SK-N-SH (cell line): ENCODE measurements around the gene FAM162A. TPM values are rescaled to one million over a fixed set of nuclear protein-coding genes. Genes with fewer than 3 reads are reported as not detected.

Source experiments
- CTCF ChIA-PET: fragments of 300-600, 350-600 bp; formaldehyde crosslinking; extraction: SDS; loops from one replicate; lab custom pipeline; 2021; lab: Yijun Ruan, JAX
- POLR2A ChIA-PET: fragments of 350-600 bp; sonication (Branson Sonifier 250); formaldehyde crosslinking; extraction: SDS; loops from one replicate; lab custom pipeline; 2020; ENCODE audit warnings: antibody characterized with exemption, inconsistent platforms; lab: Yijun Ruan, JAX
- DNase-seq: peaks from one replicate; pipeline ENCODE4 v3.0.0; 2012
- H2AFZ ChIP-seq: fragments of 200-600 bp; sonication (generic); 2 replicates; pipeline ENCODE4 v1.8.1; 2016; ENCODE audit warnings: antibody characterized with exemption, mild to moderate bottlenecking, low read depth
- H3F3A ChIP-seq: fragments of 200-600 bp; sonication (generic); replicated peaks from 2 replicates; pipeline ENCODE3; 2016; ENCODE audit warnings: antibody characterized with exemption, mild to moderate bottlenecking; ENCODE audit not compliant: insufficient read depth
- H3K27ac ChIP-seq, 2 experiments: fragments of 200-500 bp in 1 of 2; fragments of 200-600 bp in 1 of 2; sonication (Bioruptor generic) in 1 of 2; sonication (generic), shearing (Covaris generic) in 1 of 2; 2 replicates each; pipeline versions ENCODE4 v1.5.1 to v1.6.1; 2014 to 2016; ENCODE audit warnings: low read depth in 2 of 2, inconsistent platforms in 1 of 2, low read length in 1 of 2, mild to moderate bottlenecking in 1 of 2, mixed read lengths in 1 of 2
- H3K27me3 ChIP-seq: fragments of 200-600 bp; sonication (generic), shearing (Covaris generic); 2 replicates; pipeline ENCODE4 v1.6.1; 2016; ENCODE audit warnings: mixed run types; ENCODE audit not compliant: insufficient read depth
- H3K36me3 ChIP-seq, 2 experiments: fragments of 200-500 bp in 1 of 2; fragments of 200-600 bp in 1 of 2; sonication (Bioruptor generic) in 1 of 2; sonication (generic) in 1 of 2; replicated peaks in 1 of 2; 2 replicates each; pipeline versions ENCODE3 to v1.5.1; 2014 to 2016; ENCODE audit warnings: low read length in 1 of 2, mild to moderate bottlenecking in 1 of 2; ENCODE audit not compliant: insufficient read depth in 2 of 2, control insufficient read depth in 1 of 2
- H3K4me1 ChIP-seq, 2 experiments: fragments of 200-500 bp in 1 of 2; fragments of 200-600 bp in 1 of 2; sonication (Bioruptor generic) in 1 of 2; sonication (generic), shearing (Covaris generic) in 1 of 2; 2 replicates each; pipeline versions ENCODE4 v1.5.1 to v1.6.1; 2014 to 2016; ENCODE audit warnings: low read depth in 1 of 2, low read length in 1 of 2, mixed run types in 1 of 2; ENCODE audit not compliant: insufficient read depth in 2 of 2, control insufficient read depth in 1 of 2
- H3K4me2 ChIP-seq: fragments of 200-600 bp; sonication (generic), shearing (Covaris generic); 2 replicates; pipeline ENCODE4 v1.6.1; 2017; ENCODE audit warnings: mixed run types
- H3K4me3 ChIP-seq, 2 experiments: fragments of 200-500 bp in 1 of 2; fragments of 200-600 bp in 1 of 2; sonication (Bioruptor generic) in 1 of 2; sonication (generic), shearing (Covaris generic) in 1 of 2; 2 replicates each; pipeline versions ENCODE4 v1.5.1 to v1.8.1; 2014 to 2016; ENCODE audit warnings: low read depth in 2 of 2, inconsistent platforms in 1 of 2, low read length in 1 of 2, mild to moderate bottlenecking in 1 of 2, mixed read lengths in 1 of 2, moderate library complexity in 1 of 2
- H3K79me2 ChIP-seq: fragments of 200-600 bp; sonication (generic); 2 replicates; pipeline ENCODE4 v1.8.1; 2017; ENCODE audit warnings: mild to moderate bottlenecking; ENCODE audit not compliant: insufficient read depth
- H3K9ac ChIP-seq: fragments of 200-600 bp; sonication (generic); 2 replicates; pipeline ENCODE4 v1.6.1; 2017; ENCODE audit warnings: mixed run types
- H3K9me2 ChIP-seq: fragments of 200-600 bp; sonication (generic); 2 replicates; pipeline ENCODE4 v1.6.1; 2017; ENCODE audit warnings: mixed run types
- H3K9me3 ChIP-seq: fragments of 200-600 bp; sonication (generic); 2 replicates; pipeline ENCODE4 v1.6.1; 2017; ENCODE audit warnings: mixed run types, mild to moderate bottlenecking, moderate library complexity
- H4K20me1 ChIP-seq: fragments of 200-600 bp; sonication (generic); 2 replicates; pipeline ENCODE4 v1.6.1; 2017; ENCODE audit warnings: mild to moderate bottlenecking, mixed run types; ENCODE audit not compliant: insufficient read depth
- EZH2phosphoT487 ChIP-seq: fragments of 200-600 bp; sonication (generic); IDR thresholded peaks from 2 replicates; pipeline ENCODE4 v1.6.1; 2017; ENCODE audit warnings: low read depth, mixed run types, mild to moderate bottlenecking, antibody characterized with exemption, moderate library complexity, borderline replicate concordance
- FOXM1 ChIP-seq: IDR thresholded peaks from 2 replicates; pipeline ENCODE4 v1.4.0; 2012; ENCODE audit warnings: low read depth, mild to moderate bottlenecking
- RAD21 ChIP-seq: IDR thresholded peaks from 2 replicates; pipeline ENCODE4 v1.6.1; 2012; ENCODE audit warnings: mild to moderate bottlenecking, low read length
- SIN3A ChIP-seq: IDR thresholded peaks from 2 replicates; pipeline ENCODE4 v1.6.1; 2012; ENCODE audit warnings: low read depth, mild to moderate bottlenecking, low read length, moderate library complexity, borderline replicate concordance
- TCF12 ChIP-seq: IDR thresholded peaks from 2 replicates; pipeline ENCODE4 v1.4.0; 2012
- WGBS: methylation state at CpG from one replicate; pipeline ENCODE4 v1.1.6; 2017; ENCODE audit warnings: low lambda C conversion rate; 5-methylcytosine and 5-hydroxymethylcytosine counted together
- polyA plus RNA-seq, 3 experiments: library from polyadenylated mRNA; depleted of rRNA; stranded (reverse); fragments of >200 nt; gene quantifications; 2 replicates each; pipeline ENCODE4 v1.2.3, GENCODE V29; 2012
- TF ChIP-seq, protein P1 (sequence below): IDR thresholded peaks from 2 replicates; pipeline ENCODE4 v1.4.0; 2012; ENCODE audit warnings: low read depth, borderline replicate concordance
- TF ChIP-seq, protein P2 (sequence below): fragments of 200-600 bp; sonication (generic); IDR thresholded peaks from 2 replicates; pipeline ENCODE4 v1.6.1; 2017; ENCODE audit warnings: antibody characterized with exemption, mild to moderate bottlenecking, moderate library complexity

FAM162A gene
- polyA plus RNA-seq, 1 of the 3 experiments (the other 2 are of a cell fraction): 35.1 TPM

DNA sequence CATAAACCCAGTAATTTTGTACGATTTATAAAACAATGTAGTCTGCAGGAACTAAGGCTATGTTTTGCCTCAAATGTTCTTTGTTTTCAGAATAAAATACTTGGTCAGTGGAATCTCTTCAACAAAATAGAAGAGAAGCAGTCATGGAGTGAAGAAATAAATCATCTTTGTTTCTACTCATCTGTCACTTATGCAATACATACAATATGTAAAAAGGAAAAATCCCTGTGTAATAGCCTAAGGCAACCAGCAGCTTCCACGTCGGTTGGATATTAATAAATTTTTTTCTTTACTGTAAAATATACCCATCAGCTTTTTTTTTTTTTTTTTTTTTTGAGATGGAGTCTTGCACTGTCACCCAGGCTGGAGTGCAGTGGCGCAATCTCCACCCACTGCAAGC is 37.1 kb downstream of the FAM162A start:
- TF ChIP-seq, protein P1, sequence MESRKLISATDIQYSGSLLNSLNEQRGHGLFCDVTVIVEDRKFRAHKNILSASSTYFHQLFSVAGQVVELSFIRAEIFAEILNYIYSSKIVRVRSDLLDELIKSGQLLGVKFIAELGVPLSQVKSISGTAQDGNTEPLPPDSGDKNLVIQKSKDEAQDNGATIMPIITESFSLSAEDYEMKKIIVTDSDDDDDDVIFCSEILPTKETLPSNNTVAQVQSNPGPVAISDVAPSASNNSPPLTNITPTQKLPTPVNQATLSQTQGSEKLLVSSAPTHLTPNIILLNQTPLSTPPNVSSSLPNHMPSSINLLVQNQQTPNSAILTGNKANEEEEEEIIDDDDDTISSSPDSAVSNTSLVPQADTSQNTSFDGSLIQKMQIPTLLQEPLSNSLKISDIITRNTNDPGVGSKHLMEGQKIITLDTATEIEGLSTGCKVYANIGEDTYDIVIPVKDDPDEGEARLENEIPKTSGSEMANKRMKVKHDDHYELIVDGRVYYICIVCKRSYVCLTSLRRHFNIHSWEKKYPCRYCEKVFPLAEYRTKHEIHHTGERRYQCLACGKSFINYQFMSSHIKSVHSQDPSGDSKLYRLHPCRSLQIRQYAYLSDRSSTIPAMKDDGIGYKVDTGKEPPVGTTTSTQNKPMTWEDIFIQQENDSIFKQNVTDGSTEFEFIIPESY: no peak
- TF ChIP-seq FOXM1: no peak
- TF ChIP-seq, protein P2, sequence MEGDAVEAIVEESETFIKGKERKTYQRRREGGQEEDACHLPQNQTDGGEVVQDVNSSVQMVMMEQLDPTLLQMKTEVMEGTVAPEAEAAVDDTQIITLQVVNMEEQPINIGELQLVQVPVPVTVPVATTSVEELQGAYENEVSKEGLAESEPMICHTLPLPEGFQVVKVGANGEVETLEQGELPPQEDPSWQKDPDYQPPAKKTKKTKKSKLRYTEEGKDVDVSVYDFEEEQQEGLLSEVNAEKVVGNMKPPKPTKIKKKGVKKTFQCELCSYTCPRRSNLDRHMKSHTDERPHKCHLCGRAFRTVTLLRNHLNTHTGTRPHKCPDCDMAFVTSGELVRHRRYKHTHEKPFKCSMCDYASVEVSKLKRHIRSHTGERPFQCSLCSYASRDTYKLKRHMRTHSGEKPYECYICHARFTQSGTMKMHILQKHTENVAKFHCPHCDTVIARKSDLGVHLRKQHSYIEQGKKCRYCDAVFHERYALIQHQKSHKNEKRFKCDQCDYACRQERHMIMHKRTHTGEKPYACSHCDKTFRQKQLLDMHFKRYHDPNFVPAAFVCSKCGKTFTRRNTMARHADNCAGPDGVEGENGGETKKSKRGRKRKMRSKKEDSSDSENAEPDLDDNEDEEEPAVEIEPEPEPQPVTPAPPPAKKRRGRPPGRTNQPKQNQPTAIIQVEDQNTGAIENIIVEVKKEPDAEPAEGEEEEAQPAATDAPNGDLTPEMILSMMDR: no peak
- TF ChIP-seq, all 33 proteins: peak for 0
- no peaks in the 10 kb centered on the region; a peak in 3 of 4 replicates for H3K4me1 ChIP-seq
- WGBS: 90% methylated on average over 4 of the region's 4 CpGs
- ChIA-PET POLR2A (no interaction called here), CTCF (interaction anchor here (0.6 kb wide), 1 partner anchor 982 kb away, joined by 3 read pairs; no protein-coding TSS in a partner anchor)
- H3K9ac ChIP-seq: no peak overlapping the region
- peaks cover 59% of the 10 kb centered on the region for H3K79me2 ChIP-seq
- no peak overlapping the region for H3K4me2 ChIP-seq
- H3K4me3 ChIP-seq: no peak overlapping the region
- DNase-seq: no peak
- H3K36me3 ChIP-seq: peaks cover 45 to 47% of the 10 kb centered on the region in 2 experiments
- no peaks in the 10 kb centered on the region for H3K27me3 ChIP-seq
- H4K20me1 ChIP-seq: no peaks in the 10 kb centered on the region
- H2AFZ ChIP-seq: no peak overlapping the region
- no peaks in the 10 kb centered on the region for H3K9me2 ChIP-seq
- H3K27ac ChIP-seq: no peak overlapping the region
- H3K9me3 ChIP-seq: no peaks in the 10 kb centered on the region
- peaks cover 29% of the 10 kb centered on the region for H3F3A ChIP-seq

DNA sequence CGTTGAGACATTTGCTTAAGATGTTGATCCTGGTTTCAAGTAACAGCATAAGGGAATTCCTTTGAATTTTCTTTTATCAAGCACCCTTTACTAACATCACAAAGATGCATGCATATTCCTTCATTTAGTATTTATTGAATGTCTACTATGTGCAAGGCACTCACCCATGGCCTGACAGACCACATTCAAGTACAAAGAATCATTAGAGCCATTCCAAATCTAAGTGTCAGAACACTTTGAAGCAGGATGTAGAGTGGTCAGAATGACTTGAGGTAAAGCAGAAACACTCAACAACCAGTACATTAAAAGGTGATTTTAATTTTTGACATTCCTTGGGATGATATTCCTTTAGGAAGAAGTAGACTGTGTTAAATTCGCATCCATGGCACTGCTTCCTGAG is 37.9 kb downstream of the FAM162A start:
- Histone ChIP-seq H3K9ac (no peak overlapping the region), H3K4me3 (no peak overlapping the region), H3K9me3 (no peaks in the 10 kb centered on the region), H3K9me2 (no peaks in the 10 kb centered on the region), H3K36me3 (peaks cover 52 to 55% of the 10 kb centered on the region in 2 experiments), H3K27me3 (no peaks in the 10 kb centered on the region), H3K4me1 (no peaks in the 10 kb centered on the region; a peak in 3 of 4 replicates), H4K20me1 (no peaks in the 10 kb centered on the region), H3K4me2 (no peak overlapping the region), H2AFZ (no peak overlapping the region), H3K27ac (no peak overlapping the region), H3K79me2 (peaks cover 54% of the 10 kb centered on the region), H3F3A (peaks cover 35% of the 10 kb centered on the region)
- WGBS: 93% methylated on average over 2 of the region's 2 CpGs
- ChIA-PET POLR2A (no interaction called here), CTCF (no interaction called here)
- TF ChIP-seq RAD21 (no peak), EZH2phosphoT487 (no peak), SIN3A (no peak), TCF12 (no peak)
- DNase-seq: no peak
